ENCODE measurements around the gene KIAA0753.
"Not testable (repeated sequence)": the region's sequence is repeated elsewhere in the genome, so short reads cannot be mapped to it uniquely, and the experiment has no call there.

Gene KIAA0753

GRCh38 chr17:6666557-6666956, 26.0 kb upstream of the KIAA0753 start:
- no peak for TF ChIP-seq CTCF (IDR thresholded peaks at IDR 0.05; ENCODE audit: low read depth, low read length)
- DNase-seq = no peak
- Histone ChIP-seq H3K27me3 (peaks cover 3% of the 10 kb centered on the region; the same call in 1 of the 2 replicates), H3K9me3 (no peaks in the 10 kb centered on the region), H3K4me1 (no peaks in the 10 kb centered on the region), H3K36me3 (no peaks in the 10 kb centered on the region), H3K4me3 (ENCODE audit: low read depth, low read length) (no peak overlapping the region)

- no peak overlapping the region for H3K4me3 ChIP-seq (ENCODE audit: low read depth, low read length)
- TF ChIP-seq CTCF (IDR thresholded peaks at IDR 0.05; ENCODE audit: low read depth, low read length) = peak; percentile 80
- H3K9me3 ChIP-seq = no peaks in the 10 kb centered on the region
- no peaks in the 10 kb centered on the region for H3K4me1 ChIP-seq
- no peaks in the 10 kb centered on the region for H3K36me3 ChIP-seq
- peak; percentile 56 for DNase-seq
- peaks cover 3% of the 10 kb centered on the region; the same call in 1 of the 2 replicates for H3K27me3 ChIP-seq
Measured at GRCh38 chr17:6666077-6666521, 25.6 kb upstream of the KIAA0753 start.

GRCh38 chr17:6663200-6663599, 22.7 kb upstream of the KIAA0753 start:
- not testable (repeated sequence) for DNase-seq; H3K4me3 ChIP-seq (ENCODE audit: low read depth, low read length); H3K36me3 ChIP-seq; H3K27me3 ChIP-seq; H3K9me3 ChIP-seq; H3K4me1 ChIP-seq

DNA sequence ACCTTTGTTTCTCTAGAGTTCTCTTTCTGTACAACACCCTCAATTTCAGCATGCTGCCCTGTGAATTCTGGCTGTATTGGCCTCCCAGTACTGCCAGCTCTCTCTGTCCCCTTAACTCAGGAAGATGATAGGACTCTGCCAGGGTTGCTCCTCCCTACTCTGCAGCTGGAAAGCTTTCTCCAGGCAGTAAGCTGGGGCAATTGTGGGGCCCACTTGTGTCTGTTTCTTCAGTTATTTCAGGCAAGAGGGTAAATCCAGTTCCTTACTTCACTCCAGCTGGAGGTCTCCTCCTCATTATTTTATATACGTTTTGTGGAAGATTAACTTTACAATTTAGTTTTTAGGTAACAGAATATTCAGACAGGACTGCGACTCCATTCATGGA, 20.9 kb upstream of the KIAA0753 start:
- Histone ChIP-seq H3K27me3 (0 out of 2 replicates have a peak, but pooled peaks cover 3% of the 10 kb centered on the region), H3K36me3 (no peaks in the 10 kb centered on the region), H3K9me3 (no peaks in the 10 kb centered on the region), H3K4me1 (no peaks in the 10 kb centered on the region), H3K4me3 (ENCODE audit: low read depth, low read length) (no peak overlapping the region)
- DNase-seq = no peak
- no peak for TF ChIP-seq CTCF (IDR thresholded peaks at IDR 0.05; ENCODE audit: low read depth, low read length)

- TF ChIP-seq CTCF (IDR thresholded peaks at IDR 0.05; ENCODE audit: low read depth, low read length) = no peak
- H3K27me3 ChIP-seq = 0 out of 2 replicates have a peak, but pooled peaks cover 3% of the 10 kb centered on the region
- no peaks in the 10 kb centered on the region for H3K9me3 ChIP-seq
- H3K4me1 ChIP-seq = no peaks in the 10 kb centered on the region
- H3K36me3 ChIP-seq = no peaks in the 10 kb centered on the region
- no peak for DNase-seq
- no peak overlapping the region for H3K4me3 ChIP-seq (ENCODE audit: low read depth, low read length)
Measured at GRCh38 chr17:6660805-6661463, 20.4 kb upstream of the KIAA0753 start.

GRCh38 chr17:6660101-6660500, 19.6 kb upstream of the KIAA0753 start:
- Histone ChIP-seq H3K9me3 (no peaks in the 10 kb centered on the region), H3K36me3 (no peaks in the 10 kb centered on the region), H3K27me3 (0 out of 2 replicates have a peak, but pooled peaks cover 3% of the 10 kb centered on the region), H3K4me3 (ENCODE audit: low read depth, low read length) (no peak overlapping the region), H3K4me1 (no peaks in the 10 kb centered on the region)
- no peak for TF ChIP-seq CTCF (IDR thresholded peaks at IDR 0.05; ENCODE audit: low read depth, low read length)
- DNase-seq = no peak

DNA sequence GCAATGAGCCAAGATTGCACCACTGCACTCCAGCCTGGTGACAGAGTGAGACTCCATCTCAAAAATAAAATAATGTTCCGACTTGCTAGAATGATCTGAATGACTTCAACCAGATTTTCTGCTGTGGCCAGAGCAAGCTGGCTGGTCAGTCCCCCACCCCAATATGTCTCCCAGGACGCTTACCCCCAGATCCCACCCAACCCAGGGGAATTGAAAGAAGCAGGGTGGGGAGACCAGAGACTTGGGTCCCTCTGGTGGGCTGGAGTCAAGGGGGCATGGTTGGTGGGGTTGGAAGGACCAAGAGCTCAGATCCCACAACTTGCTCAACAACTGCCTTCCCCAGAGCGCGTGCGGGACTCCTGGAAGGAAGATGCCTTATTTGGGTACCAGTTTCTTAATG, 17.9 kb upstream of the KIAA0753 start:
- H3K9me3 ChIP-seq; H3K4me3 ChIP-seq (ENCODE audit: low read depth, low read length); H3K27me3 ChIP-seq; DNase-seq; H3K36me3 ChIP-seq; H3K4me1 ChIP-seq: not testable (repeated sequence)

Data from BE2C (cell line).